BE2C (cell line): ENCODE results near the gene TRPM2.
"Not testable (repeated sequence)": the region's sequence is repeated elsewhere in the genome, so short reads cannot be mapped to it uniquely, and the experiment has no call there.

ENCODE experiments used
- DNase-seq: peaks from one replicate; pipeline ENCODE4 v3.0.0-alpha.2; 2020
- H3K27me3 ChIP-seq: fragments of 250-450 bp; sonication (Bioruptor Pico); 2 replicates; pipeline ENCODE4 v1.5.1; 2020; ENCODE audit warnings: mild to moderate bottlenecking
- H3K36me3 ChIP-seq: fragments of 250-450 bp; sonication (Bioruptor Pico); 2 replicates; pipeline ENCODE4 v1.5.1; 2020; ENCODE audit warnings: mild to moderate bottlenecking
- H3K4me1 ChIP-seq: fragments of 250-450 bp; sonication (Bioruptor Pico); 2 replicates; pipeline ENCODE4 v1.5.1; 2020
- H3K4me3 ChIP-seq: 2 replicates; pipeline ENCODE4 v1.5.1; 2011; ENCODE audit warnings: low read depth, low read length
- H3K9me3 ChIP-seq: fragments of 250-450 bp; sonication (Bioruptor Pico); 2 replicates; pipeline ENCODE4 v1.5.1; 2020
- CTCF ChIP-seq: IDR thresholded peaks from 2 replicates; pipeline ENCODE4 v1.5.1; 2012; ENCODE audit warnings: mild to moderate bottlenecking, low read depth, low read length

TRPM2 gene

DNA sequence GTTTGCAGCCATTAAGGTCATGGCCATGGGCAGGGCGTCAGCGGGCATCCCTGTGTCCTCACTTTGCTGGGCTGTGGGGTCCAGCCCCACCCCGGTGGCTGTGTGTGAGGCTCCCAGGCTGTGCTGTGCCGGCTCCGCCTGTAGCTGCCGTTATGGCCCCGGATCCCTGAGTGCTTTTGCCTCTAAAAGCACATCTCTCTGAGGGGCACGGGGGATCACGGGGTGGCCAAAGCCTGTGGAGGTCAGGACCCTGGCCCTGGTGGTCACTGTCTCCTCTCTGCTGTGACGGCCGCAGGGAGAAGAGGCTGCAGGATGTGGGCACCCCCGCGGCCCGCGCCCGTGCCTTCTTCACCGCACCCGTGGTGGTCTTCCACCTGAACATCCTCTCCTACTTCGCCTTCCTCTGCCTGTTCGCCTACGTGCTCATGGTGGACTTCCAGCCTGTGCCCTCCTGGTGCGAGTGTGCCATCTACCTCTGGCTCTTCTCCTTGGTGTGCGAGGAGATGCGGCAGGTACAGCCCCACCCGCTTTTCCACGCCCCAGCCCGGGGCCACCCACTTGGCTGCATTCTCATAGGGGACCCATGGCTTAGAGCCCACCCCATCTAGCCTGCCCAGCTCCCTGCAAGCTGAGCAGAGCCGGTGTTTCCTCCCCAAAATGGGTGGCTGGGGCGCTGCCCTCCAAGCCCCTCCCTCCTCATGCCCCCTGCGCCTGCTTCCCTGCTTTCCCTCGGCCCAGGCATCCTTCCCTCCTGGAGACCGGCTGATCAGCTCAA is 48.2 kb downstream of the TRPM2 start:
- Histone ChIP-seq H3K27me3 (no peaks in the 10 kb centered on the region), H3K9me3 (no peaks in the 10 kb centered on the region), H3K4me3 (no peak overlapping the region), H3K36me3 (no peaks in the 10 kb centered on the region), H3K4me1 (no peaks in the 10 kb centered on the region)
- TF ChIP-seq CTCF, result no peak
- DNase-seq, result no peak

- no peaks in the 10 kb centered on the region for H3K27me3 ChIP-seq
- no peak for DNase-seq
- no peaks in the 10 kb centered on the region for H3K4me1 ChIP-seq
- no peak for TF ChIP-seq CTCF
- no peaks in the 10 kb centered on the region for H3K9me3 ChIP-seq
- no peak overlapping the region for H3K4me3 ChIP-seq
- H3K36me3 ChIP-seq, result no peaks in the 10 kb centered on the region
Observed at GRCh38 chr21:44402323-44403105, 49.1 kb downstream of the TRPM2 start.

DNA sequence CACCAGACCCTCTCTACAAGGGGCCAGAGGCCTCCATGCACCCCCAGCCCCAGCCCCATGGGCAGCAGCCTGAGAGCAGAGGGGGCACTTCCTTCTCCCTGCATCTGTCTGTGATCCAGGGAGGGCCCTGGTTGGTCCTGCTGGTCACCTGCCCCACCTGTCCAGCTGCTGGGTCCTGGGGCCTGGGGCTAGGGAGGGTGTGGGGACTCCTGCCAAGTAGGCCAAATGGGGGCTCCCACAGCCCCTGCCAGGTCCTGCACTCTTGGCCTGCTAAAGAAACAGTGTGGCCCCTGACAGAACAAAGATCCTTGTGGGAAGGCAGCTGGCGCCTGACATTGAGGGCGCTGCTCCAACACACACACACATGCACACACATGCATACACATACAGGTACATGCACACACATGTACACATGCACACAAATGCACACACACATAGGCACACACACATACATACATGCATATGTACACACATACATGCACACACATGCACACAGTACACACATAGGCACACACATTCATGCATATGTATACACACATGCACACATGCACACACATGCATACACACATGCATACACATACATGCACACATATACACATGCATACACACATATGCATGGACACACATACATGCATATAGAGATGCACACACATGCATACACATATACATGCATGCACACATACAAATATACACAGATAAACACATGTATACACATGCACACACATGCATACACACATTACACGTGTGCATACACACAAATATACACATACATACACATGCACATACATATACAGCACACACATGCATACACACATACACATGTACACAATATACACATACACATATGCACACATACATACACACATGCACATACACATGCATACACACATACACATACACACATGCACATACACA is 49.9 kb downstream of the TRPM2 start:
- Histone ChIP-seq H3K9me3 (no peaks in the 10 kb centered on the region), H3K36me3 (no peaks in the 10 kb centered on the region)
- TF ChIP-seq CTCF, result no peak

DNA sequence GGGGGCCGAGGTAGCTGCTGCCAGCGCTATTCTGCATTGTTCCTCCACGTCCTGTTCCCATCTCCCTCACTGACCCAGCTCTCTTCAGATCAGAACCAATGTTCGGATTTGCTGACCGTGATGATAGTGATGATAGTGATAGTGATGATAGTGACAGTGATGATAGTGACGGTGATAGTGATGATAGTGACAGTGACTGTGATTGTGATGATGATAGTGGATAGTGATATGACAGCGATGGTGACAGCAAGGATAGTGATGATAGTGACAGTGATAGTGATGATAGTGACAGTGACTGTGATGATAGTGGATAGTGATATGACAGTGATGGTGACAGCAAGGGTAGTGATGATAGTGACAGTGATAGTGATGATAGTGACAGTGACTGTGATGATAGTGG is 51.1 kb downstream of the TRPM2 start:
- H3K36me3 ChIP-seq, H3K9me3 ChIP-seq, H3K4me3 ChIP-seq, H3K27me3 ChIP-seq, DNase-seq, H3K4me1 ChIP-seq: not testable (repeated sequence)

More for the DNA sequence above, 49.9 kb downstream of the TRPM2 start:
- H3K4me3 ChIP-seq, result no peak overlapping the region
- no peaks in the 10 kb centered on the region for H3K27me3 ChIP-seq
- no peak for DNase-seq
- H3K4me1 ChIP-seq, result no peaks in the 10 kb centered on the region

- no peak for DNase-seq
- H3K9me3 ChIP-seq, result no peaks in the 10 kb centered on the region
- no peaks in the 10 kb centered on the region for H3K36me3 ChIP-seq
- H3K4me1 ChIP-seq, result no peaks in the 10 kb centered on the region
- H3K4me3 ChIP-seq, result no peak overlapping the region
- no peaks in the 10 kb centered on the region for H3K27me3 ChIP-seq
- no peak for TF ChIP-seq CTCF
Observed at GRCh38 chr21:44405091-44405947, 51.9 kb downstream of the TRPM2 start.
